Loucy (cell line): ENCODE measurements around the gene MAPK7.

ENCODE experiments used
- H2AFZ ChIP-seq: fragments of 200-600 bp; sonication (generic); 2 replicates; pipeline ENCODE4 v1.6.0; 2016; ENCODE audit warnings: antibody characterized with exemption, mild to moderate bottlenecking, low read length, moderate library complexity
- H3F3A ChIP-seq: fragments of 200-600 bp; 2 replicates; pipeline ENCODE4 v1.6.0; 2016; ENCODE audit warnings: antibody characterized with exemption, low read depth, mild to moderate bottlenecking
- H3K27me3 ChIP-seq: fragments of 200-600 bp; sonication (generic); 2 replicates; pipeline ENCODE4 v1.6.1; 2014; ENCODE audit warnings: low read length, mild to moderate bottlenecking; ENCODE audit not compliant: insufficient read depth, poor library complexity, severe bottlenecking
- H3K36me3 ChIP-seq: fragments of 200-600 bp; sonication (generic); 2 replicates; pipeline ENCODE4 v1.6.1; 2016; ENCODE audit warnings: low read length; ENCODE audit not compliant: insufficient read depth
- H3K4me1 ChIP-seq: fragments of 200-600 bp; sonication (generic); 2 replicates; pipeline ENCODE4 v1.5.1; 2014; ENCODE audit warnings: low read length, mild to moderate bottlenecking; ENCODE audit not compliant: insufficient read depth, poor library complexity, severe bottlenecking
- H3K4me2 ChIP-seq: fragments of 200-600 bp; sonication (generic); 2 replicates; pipeline ENCODE4 v1.6.0; 2014; ENCODE audit warnings: antibody characterized with exemption, low read length, low read depth, mild to moderate bottlenecking; ENCODE audit not compliant: poor library complexity, severe bottlenecking
- H3K4me3 ChIP-seq: fragments of 200-600 bp; sonication (generic); 2 replicates; pipeline ENCODE4 v1.5.1; 2014; ENCODE audit warnings: low read length, mild to moderate bottlenecking, mixed read lengths; ENCODE audit not compliant: poor library complexity, severe bottlenecking
- H3K79me2 ChIP-seq: fragments of 200-600 bp; sonication (generic); 2 replicates; pipeline ENCODE4 v1.6.1; 2014; ENCODE audit warnings: low read length; ENCODE audit not compliant: insufficient read depth
- H3K9ac ChIP-seq: fragments of 200-600 bp; sonication (generic); 2 replicates; pipeline ENCODE4 v1.6.0; 2014; ENCODE audit warnings: mild to moderate bottlenecking, low read depth, low read length, moderate library complexity; ENCODE audit not compliant: poor library complexity, severe bottlenecking
- H3K9me2 ChIP-seq: fragments of 200-600 bp; sonication (generic); replicated peaks from 2 replicates; pipeline ENCODE4 v1.6.1; 2016; ENCODE audit warnings: low read depth, low read length, mixed read lengths
- H3K9me3 ChIP-seq: fragments of 200-600 bp; sonication (generic); 2 replicates; pipeline ENCODE4 v1.6.1; 2014; ENCODE audit warnings: mild to moderate bottlenecking, antibody characterized with exemption, low read length, low read depth; ENCODE audit not compliant: insufficient read depth
- H4K20me1 ChIP-seq: fragments of 200-600 bp; sonication (generic); 2 replicates; pipeline ENCODE4 v1.6.0; 2014; ENCODE audit warnings: antibody characterized with exemption, low read length, mild to moderate bottlenecking; ENCODE audit not compliant: insufficient read depth, poor library complexity, severe bottlenecking
- CTCF ChIP-seq: fragments of 200-600 bp; sonication (generic); conservative IDR thresholded peaks from 2 replicates; pipeline ENCODE4 v1.5.1; 2014; ENCODE audit warnings: mild to moderate bottlenecking, antibody characterized with exemption, low read length
- EZH2phosphoT487 ChIP-seq: fragments of 200-600 bp; IDR thresholded peaks from 2 replicates; pipeline ENCODE4 v1.6.1; 2018; ENCODE audit warnings: antibody characterized with exemption, mild to moderate bottlenecking, moderate library complexity, borderline replicate concordance

The MAPK7 gene

GRCh38 chr17:19354748-19355147, 23.6 kb upstream of the MAPK7 start:
- Histone ChIP-seq H3K4me2 (no peak overlapping the region), H3F3A (no peaks in the 10 kb centered on the region), H3K9me3 (no peaks in the 10 kb centered on the region), H2AFZ (no peak overlapping the region), H4K20me1 (no peaks in the 10 kb centered on the region), H3K27me3 (no peaks in the 10 kb centered on the region), H3K9ac (no peak overlapping the region), H3K36me3 (no peaks in the 10 kb centered on the region), H3K79me2 (no peaks in the 10 kb centered on the region), H3K4me1 (no peaks in the 10 kb centered on the region), H3K4me3 (no peak overlapping the region), H3K9me2 (no peaks in the 10 kb centered on the region)
- TF ChIP-seq EZH2phosphoT487 (no peak), CTCF (no peak)

DNA sequence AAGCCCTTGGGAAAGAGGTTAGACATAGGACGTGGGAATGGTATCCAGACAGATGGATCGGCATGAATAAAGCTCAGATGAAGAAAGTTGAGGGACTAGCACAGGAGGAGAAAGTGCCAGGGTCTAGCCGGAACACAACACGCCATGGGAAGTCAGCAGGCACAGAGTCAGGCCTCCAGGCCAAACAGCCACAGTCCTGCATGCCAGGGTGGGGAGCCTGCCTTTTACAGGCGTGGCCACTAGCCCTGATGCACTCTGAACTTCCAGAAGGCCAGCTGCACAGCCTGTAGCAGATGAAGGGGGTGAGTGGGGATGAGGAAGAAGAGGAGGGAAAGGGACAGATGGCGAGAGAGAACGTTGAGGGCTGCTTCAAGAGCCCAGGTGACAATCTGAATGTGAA, 20.9 kb upstream of the MAPK7 start:
- no peak for TF ChIP-seq EZH2phosphoT487
- Histone ChIP-seq H3K27me3 (no peaks in the 10 kb centered on the region), H3K79me2 (no peaks in the 10 kb centered on the region), H3K4me1 (no peaks in the 10 kb centered on the region), H3K4me2 (no peak overlapping the region), H3K36me3 (no peaks in the 10 kb centered on the region), H3K9ac (no peak overlapping the region), H3K4me3 (no peak overlapping the region), H3K9me2 (no peaks in the 10 kb centered on the region), H4K20me1 (no peaks in the 10 kb centered on the region), H2AFZ (no peak overlapping the region), H3K9me3 (no peaks in the 10 kb centered on the region), H3F3A (no peaks in the 10 kb centered on the region)

GRCh38 chr17:19357761-19358160, 20.5 kb upstream of the MAPK7 start:
- H3K27me3 ChIP-seq, result no peaks in the 10 kb centered on the region
- TF ChIP-seq EZH2phosphoT487 (no peak), CTCF (no peak)
- no peaks in the 10 kb centered on the region for H3K9me3 ChIP-seq
- H3K4me1 ChIP-seq, result no peaks in the 10 kb centered on the region
- H4K20me1 ChIP-seq, result no peaks in the 10 kb centered on the region
- no peak overlapping the region for H3K4me2 ChIP-seq
- no peaks in the 10 kb centered on the region for H3K36me3 ChIP-seq
- H3K79me2 ChIP-seq, result no peaks in the 10 kb centered on the region
- H2AFZ ChIP-seq, result no peak overlapping the region
- no peak overlapping the region for H3K9ac ChIP-seq
- H3K4me3 ChIP-seq, result no peak overlapping the region
- no peaks in the 10 kb centered on the region for H3K9me2 ChIP-seq
- H3F3A ChIP-seq, result no peaks in the 10 kb centered on the region

GRCh38 chr17:19359151-19359550, 19.1 kb upstream of the MAPK7 start:
- Histone ChIP-seq H3F3A (no peaks in the 10 kb centered on the region), H3K9me2 (no peaks in the 10 kb centered on the region), H3K9ac (no peak overlapping the region), H2AFZ (no peak overlapping the region), H3K4me3 (no peak overlapping the region), H3K9me3 (no peaks in the 10 kb centered on the region), H3K4me1 (no peaks in the 10 kb centered on the region), H3K27me3 (no peaks in the 10 kb centered on the region), H3K36me3 (no peaks in the 10 kb centered on the region), H3K4me2 (no peak overlapping the region), H4K20me1 (no peaks in the 10 kb centered on the region), H3K79me2 (no peaks in the 10 kb centered on the region)
- TF ChIP-seq CTCF, result no peak
- no peak for TF ChIP-seq EZH2phosphoT487
